ENCODE data around the gene FNBP1. TPM values are rescaled to one million over a fixed set of nuclear protein-coding genes. Genes with fewer than 3 reads are reported as not detected.
A peak's percentile ranks its signal among the peaks of the same experiment; 100 is the strongest.

Gene FNBP1
- total and polyA plus RNA-seq, 2 experiments from 2014 or later: 26.6 to 28.8 TPM

DNA sequence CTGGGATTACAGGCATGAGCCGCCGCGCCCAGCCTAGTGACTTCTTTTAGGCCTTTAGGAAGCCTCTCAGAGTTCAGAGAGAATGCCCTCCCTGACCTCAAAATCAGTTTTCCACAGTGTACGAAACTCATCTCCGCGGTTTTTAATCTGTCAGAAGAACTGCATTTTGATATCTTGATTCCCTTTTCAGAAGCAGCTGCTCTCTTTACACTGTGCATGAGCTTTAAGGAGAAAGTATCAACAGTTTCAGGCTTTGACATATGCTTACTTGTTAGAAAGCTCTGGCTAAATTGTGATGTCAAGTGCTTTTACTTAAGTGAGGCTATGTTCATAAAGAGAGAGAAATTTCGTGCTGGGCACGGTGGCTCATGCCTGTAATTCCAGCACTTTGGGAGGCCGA lies 133.1 kb downstream of the FNBP1 start:
- Histone ChIP-seq H3K27ac (ENCODE audit: low read depth) (peak overlapping the region; percentile 59; the same call in 1 of the 2 replicates), H2AFZ (no peak overlapping the region), H3K27me3 (ENCODE audit: insufficient read depth) (no peaks in the 10 kb centered on the region), H3F3A (replicated peaks; ENCODE audit: low read depth) (0 out of 2 replicates have a peak, but pooled peaks cover 3% of the 10 kb centered on the region), H3K79me2 (replicated peaks; ENCODE audit: insufficient read depth) (no peaks in the 10 kb centered on the region), H3K9me2 (ENCODE audit: insufficient read depth) (no peaks in the 10 kb centered on the region), H4K20me1 (replicated peaks; ENCODE audit: insufficient read depth) (no peaks in the 10 kb centered on the region), H3K4me2 (no peak overlapping the region), H3K36me3 (ENCODE audit: insufficient read depth) (0 out of 2 replicates have a peak, but pooled peaks cover 5% of the 10 kb centered on the region), H3K4me1 (ENCODE audit: insufficient read depth) (peaks cover 7% of the 10 kb centered on the region; the same call in 1 of the 2 replicates), H3K4me3 (no peak overlapping the region)
- Mint-ChIP-seq H3K27ac (no peak overlapping the region), H3K9me3 (no peaks in the 10 kb centered on the region; the same call in 2 of the 3 replicates), H3K27me3 (ENCODE audit: insufficient read depth, low read depth, poor library complexity) (peaks cover 9% of the 10 kb centered on the region), H3K36me3 (ENCODE audit: low read depth) (peaks cover 19% of the 10 kb centered on the region), H3K4me1 (peaks cover 14% of the 10 kb centered on the region), H3K4me3 (no peak overlapping the region)
- ATAC-seq (no peak), DNase-seq (ENCODE audit: low spot score) (no peak)
- TF ChIP-seq, protein P1, sequence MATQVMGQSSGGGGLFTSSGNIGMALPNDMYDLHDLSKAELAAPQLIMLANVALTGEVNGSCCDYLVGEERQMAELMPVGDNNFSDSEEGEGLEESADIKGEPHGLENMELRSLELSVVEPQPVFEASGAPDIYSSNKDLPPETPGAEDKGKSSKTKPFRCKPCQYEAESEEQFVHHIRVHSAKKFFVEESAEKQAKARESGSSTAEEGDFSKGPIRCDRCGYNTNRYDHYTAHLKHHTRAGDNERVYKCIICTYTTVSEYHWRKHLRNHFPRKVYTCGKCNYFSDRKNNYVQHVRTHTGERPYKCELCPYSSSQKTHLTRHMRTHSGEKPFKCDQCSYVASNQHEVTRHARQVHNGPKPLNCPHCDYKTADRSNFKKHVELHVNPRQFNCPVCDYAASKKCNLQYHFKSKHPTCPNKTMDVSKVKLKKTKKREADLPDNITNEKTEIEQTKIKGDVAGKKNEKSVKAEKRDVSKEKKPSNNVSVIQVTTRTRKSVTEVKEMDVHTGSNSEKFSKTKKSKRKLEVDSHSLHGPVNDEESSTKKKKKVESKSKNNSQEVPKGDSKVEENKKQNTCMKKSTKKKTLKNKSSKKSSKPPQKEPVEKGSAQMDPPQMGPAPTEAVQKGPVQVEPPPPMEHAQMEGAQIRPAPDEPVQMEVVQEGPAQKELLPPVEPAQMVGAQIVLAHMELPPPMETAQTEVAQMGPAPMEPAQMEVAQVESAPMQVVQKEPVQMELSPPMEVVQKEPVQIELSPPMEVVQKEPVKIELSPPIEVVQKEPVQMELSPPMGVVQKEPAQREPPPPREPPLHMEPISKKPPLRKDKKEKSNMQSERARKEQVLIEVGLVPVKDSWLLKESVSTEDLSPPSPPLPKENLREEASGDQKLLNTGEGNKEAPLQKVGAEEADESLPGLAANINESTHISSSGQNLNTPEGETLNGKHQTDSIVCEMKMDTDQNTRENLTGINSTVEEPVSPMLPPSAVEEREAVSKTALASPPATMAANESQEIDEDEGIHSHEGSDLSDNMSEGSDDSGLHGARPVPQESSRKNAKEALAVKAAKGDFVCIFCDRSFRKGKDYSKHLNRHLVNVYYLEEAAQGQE (IDR thresholded peaks at IDR 0.05; ENCODE audit: unreplicated experiment): no peak
- no peak for TF ChIP-seq CREB1 (CRISPR knock-in tag; IDR thresholded peaks at IDR 0.05; ENCODE audit: low read depth)

GRCh38 chr9:129908906-129909305 lies 134.1 kb downstream of the FNBP1 start:
- Mint-ChIP-seq H3K27ac (peak overlapping the region; percentile 21), H3K36me3 (ENCODE audit: low read depth) (peaks cover 19% of the 10 kb centered on the region), H3K9me3 (no peaks in the 10 kb centered on the region; the same call in 2 of the 3 replicates), H3K27me3 (ENCODE audit: insufficient read depth, low read depth, poor library complexity) (peaks cover 9% of the 10 kb centered on the region), H3K4me1 (peaks cover 16% of the 10 kb centered on the region), H3K4me3 (no peak overlapping the region)
- Histone ChIP-seq H4K20me1 (replicated peaks; ENCODE audit: insufficient read depth) (no peaks in the 10 kb centered on the region), H3K27me3 (ENCODE audit: insufficient read depth) (no peaks in the 10 kb centered on the region), H3K9me2 (ENCODE audit: insufficient read depth) (no peaks in the 10 kb centered on the region), H3K79me2 (replicated peaks; ENCODE audit: insufficient read depth) (no peaks in the 10 kb centered on the region), H3K27ac (ENCODE audit: low read depth) (no peak overlapping the region), H3K4me3 (no peak overlapping the region), H3K4me1 (ENCODE audit: insufficient read depth) (peaks cover 7% of the 10 kb centered on the region; the same call in 1 of the 2 replicates), H3F3A (replicated peaks; ENCODE audit: low read depth) (0 out of 2 replicates have a peak, but pooled peaks cover 3% of the 10 kb centered on the region), H3K36me3 (ENCODE audit: insufficient read depth) (0 out of 2 replicates have a peak, but pooled peaks cover 5% of the 10 kb centered on the region), H2AFZ (no peak overlapping the region), H3K4me2 (peak overlapping the region; percentile 51; the same call in 1 of the 2 replicates)
- DNase-seq (ENCODE audit: low spot score): no peak
- peak; percentile 80 for ATAC-seq
- no peak for TF ChIP-seq ZNF114 (CRISPR knock-in tag; IDR thresholded peaks at IDR 0.05)
- TF ChIP-seq EZH2 (IDR thresholded peaks at IDR 0.05; ENCODE audit: low read depth, unreplicated experiment): no peak
- TF ChIP-seq JUNB (IDR thresholded peaks at IDR 0.05; ENCODE audit: unreplicated experiment): no peak

GRCh38 chr9:129907201-129907600 lies 135.8 kb downstream of the FNBP1 start:
- Histone ChIP-seq H3K4me3 (no peak overlapping the region), H2AFZ (no peak overlapping the region), H4K20me1 (replicated peaks; ENCODE audit: insufficient read depth) (no peaks in the 10 kb centered on the region), H3K36me3 (ENCODE audit: insufficient read depth) (0 out of 2 replicates have a peak, but pooled peaks cover 5% of the 10 kb centered on the region), H3K27ac (ENCODE audit: low read depth) (no peak overlapping the region), H3K27me3 (ENCODE audit: insufficient read depth) (no peaks in the 10 kb centered on the region), H3K4me2 (no peak overlapping the region), H3K79me2 (replicated peaks; ENCODE audit: insufficient read depth) (no peaks in the 10 kb centered on the region), H3K4me1 (ENCODE audit: insufficient read depth) (peaks cover 7% of the 10 kb centered on the region; the same call in 1 of the 2 replicates), H3F3A (replicated peaks; ENCODE audit: low read depth) (0 out of 2 replicates have a peak, but pooled peaks cover 3% of the 10 kb centered on the region), H3K9me2 (ENCODE audit: insufficient read depth) (no peaks in the 10 kb centered on the region)
- Mint-ChIP-seq H3K27me3 (ENCODE audit: insufficient read depth, low read depth, poor library complexity) (peaks cover 11% of the 10 kb centered on the region), H3K36me3 (ENCODE audit: low read depth) (peaks cover 19% of the 10 kb centered on the region), H3K4me1 (peaks cover 16% of the 10 kb centered on the region), H3K9me3 (no peaks in the 10 kb centered on the region; the same call in 2 of the 3 replicates), H3K27ac (no peak overlapping the region), H3K4me3 (no peak overlapping the region)
- ATAC-seq (no peak), DNase-seq (ENCODE audit: low spot score) (no peak)
- TF ChIP-seq ZNF462 (CRISPR knock-in tag; IDR thresholded peaks at IDR 0.05): no peak
- no peak for TF ChIP-seq NANOG (IDR thresholded peaks at IDR 0.05; ENCODE audit: borderline replicate concordance)
